ENCODE measurements around the gene VSTM2A. TPM values are rescaled to one million over a fixed set of nuclear protein-coding genes. Genes with fewer than 3 reads are reported as not detected.
A peak's percentile ranks its signal among the peaks of the same experiment; 100 is the strongest.
"Not testable (repeated sequence)": the region's sequence is repeated elsewhere in the genome, so short reads cannot be mapped to it uniquely, and the experiment has no call there.

VSTM2A gene
- not detected in 2 replicates for total RNA-seq (2014; rRNA removed; shearing (Covaris generic); ENCODE audit: low replicate concordance)

DNA sequence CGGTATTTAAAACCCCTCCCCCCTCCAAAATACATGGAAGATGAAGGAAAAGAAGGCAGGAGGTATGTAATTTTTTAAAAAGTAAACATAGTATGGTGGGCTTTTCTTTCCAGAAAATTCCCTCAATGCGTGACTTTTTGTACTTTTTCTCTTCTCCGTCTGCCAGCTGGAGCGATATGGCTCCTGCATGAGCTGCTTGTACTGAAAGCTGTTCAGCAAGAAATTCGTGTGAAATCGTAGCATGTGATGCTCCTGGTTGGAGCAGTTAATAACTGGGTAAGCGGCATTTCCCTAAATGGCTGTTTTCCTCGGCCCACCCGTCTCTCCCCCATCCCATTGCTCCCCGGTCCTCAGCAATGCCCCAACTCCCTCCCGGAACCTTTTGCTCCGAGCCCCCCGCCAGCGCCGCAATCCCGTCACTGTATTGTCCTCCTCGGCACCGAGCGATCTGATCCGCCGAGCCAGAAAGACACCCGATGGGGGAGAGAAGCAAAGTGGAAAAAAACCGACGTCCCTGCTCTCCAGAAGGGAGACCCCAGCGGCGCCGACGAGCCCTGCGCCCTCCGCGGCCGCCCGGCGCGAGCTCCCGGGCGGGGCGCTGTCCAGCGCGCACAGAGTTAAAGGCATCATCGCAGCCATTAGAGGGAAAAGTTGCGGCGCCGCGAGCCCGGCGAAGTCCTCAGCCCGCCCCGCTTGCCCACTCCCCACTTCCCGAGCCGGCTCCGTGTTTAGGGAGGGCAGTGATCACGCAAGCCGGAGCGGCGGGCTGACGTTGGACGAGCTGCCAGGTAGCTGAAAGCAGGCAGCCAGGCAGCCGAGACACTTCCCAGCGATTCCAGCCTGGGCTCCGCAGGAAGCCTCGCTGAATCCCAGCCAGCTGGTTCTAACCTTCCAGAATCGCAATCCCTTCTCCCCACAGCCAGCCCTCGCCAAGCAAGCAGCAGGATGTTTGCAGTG lies at the start of gene VSTM2A:
Gene VSTM2A, plus strand, starts transcription at position 707 of the 957 bp plus-strand sequence. CDS start 356 bp downstream, outside the sequence.
- DNase-seq: peak; percentile 20
- H3K4me3 ChIP-seq: no peak within 1 kb of the TSS
- no peaks in the 10 kb centered on the region for H3K9me3 ChIP-seq
- H3K27me3 ChIP-seq: peaks cover 53% of the 10 kb centered on the region
- H3K36me3 ChIP-seq: no peaks in the 10 kb centered on the region

DNA sequence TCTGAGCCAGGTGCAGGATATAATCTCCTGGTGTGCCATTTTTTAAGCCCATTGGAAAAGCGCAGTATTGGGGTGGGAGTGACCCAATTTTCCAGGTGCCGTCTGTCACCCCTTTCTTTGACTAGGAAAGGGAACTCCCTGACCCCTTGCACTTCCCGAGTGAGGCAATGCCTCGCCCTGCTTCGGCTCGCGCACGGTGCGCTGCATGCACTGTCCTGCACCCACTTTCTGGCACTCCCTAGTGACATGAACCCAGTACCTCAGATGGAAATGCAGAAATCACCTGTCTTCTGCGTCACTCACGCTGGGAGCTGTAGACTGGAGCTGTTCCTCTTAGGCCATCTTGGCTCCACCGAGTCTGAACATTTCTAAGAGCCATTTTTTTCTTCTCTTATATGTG lies 37.6 kb upstream of the VSTM2A start:
- H3K9me3 ChIP-seq, H3K4me3 ChIP-seq, H3K27me3 ChIP-seq, H3K36me3 ChIP-seq, DNase-seq: not testable (repeated sequence)

DNA sequence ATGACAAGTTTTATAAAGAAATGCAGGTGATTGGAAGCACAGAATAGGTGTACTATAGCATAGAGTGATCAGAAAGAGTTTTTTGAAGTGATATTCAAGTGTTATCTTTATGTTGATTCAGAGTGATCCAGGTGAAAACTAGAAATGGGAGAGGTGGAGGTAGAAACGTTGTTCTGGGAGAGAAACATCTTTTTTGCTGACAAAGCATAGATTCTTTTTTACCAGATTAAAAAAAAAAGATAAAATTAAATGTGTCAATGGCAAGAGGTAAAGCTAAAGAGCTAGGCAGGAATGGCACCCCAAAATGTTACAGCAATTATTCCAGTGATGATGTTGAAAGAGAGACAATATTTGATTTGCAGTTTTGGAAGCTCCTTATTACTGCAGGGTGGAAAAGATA lies 12.6 kb upstream of the VSTM2A start:
- Histone ChIP-seq H3K9me3 (no peaks in the 10 kb centered on the region), H3K27me3 (no peaks in the 10 kb centered on the region), H3K4me3 (no peak overlapping the region), H3K36me3 (no peaks in the 10 kb centered on the region)
- no peak for DNase-seq

DNA sequence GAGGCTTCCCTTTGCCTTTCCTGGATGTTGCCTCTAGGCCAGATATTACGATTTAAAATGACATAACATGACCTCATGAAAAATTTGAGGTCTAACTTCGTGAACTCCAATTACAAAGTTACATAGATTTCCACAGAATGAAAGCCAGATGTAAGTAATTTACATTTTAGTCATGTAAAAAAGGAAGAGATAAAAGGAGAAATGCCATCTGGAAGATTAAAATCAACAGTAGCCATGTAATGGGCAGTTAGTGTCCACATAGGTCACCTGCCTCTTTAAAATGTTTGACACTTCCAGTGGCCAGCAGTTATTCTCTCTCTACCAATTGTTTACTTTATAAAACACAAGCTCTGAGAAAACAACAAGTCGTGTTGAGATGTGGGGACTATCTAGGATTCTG lies 4.1 kb upstream of the VSTM2A start:
- Histone ChIP-seq H3K27me3 (peaks cover 27% of the 10 kb centered on the region), H3K9me3 (no peaks in the 10 kb centered on the region), H3K36me3 (no peaks in the 10 kb centered on the region), H3K4me3 (no peak overlapping the region)
- no peak for DNase-seq

- peaks cover 61% of the 10 kb centered on the region for H3K27me3 ChIP-seq
- H3K9me3 ChIP-seq: no peaks in the 10 kb centered on the region
- H3K4me3 ChIP-seq: no peak overlapping the region
- no peaks in the 10 kb centered on the region for H3K36me3 ChIP-seq
- peak; percentile 10 for DNase-seq
Observed at GRCh38 chr7:54543051-54543488, 895 bp downstream of the VSTM2A start.

GRCh38 chr7:54544149-54544526 lies 2.0 kb downstream of the VSTM2A start:
- DNase-seq: no peak
- Histone ChIP-seq H3K4me3 (no peak overlapping the region), H3K36me3 (no peaks in the 10 kb centered on the region), H3K27me3 (peaks cover 61% of the 10 kb centered on the region), H3K9me3 (no peaks in the 10 kb centered on the region)

DNA sequence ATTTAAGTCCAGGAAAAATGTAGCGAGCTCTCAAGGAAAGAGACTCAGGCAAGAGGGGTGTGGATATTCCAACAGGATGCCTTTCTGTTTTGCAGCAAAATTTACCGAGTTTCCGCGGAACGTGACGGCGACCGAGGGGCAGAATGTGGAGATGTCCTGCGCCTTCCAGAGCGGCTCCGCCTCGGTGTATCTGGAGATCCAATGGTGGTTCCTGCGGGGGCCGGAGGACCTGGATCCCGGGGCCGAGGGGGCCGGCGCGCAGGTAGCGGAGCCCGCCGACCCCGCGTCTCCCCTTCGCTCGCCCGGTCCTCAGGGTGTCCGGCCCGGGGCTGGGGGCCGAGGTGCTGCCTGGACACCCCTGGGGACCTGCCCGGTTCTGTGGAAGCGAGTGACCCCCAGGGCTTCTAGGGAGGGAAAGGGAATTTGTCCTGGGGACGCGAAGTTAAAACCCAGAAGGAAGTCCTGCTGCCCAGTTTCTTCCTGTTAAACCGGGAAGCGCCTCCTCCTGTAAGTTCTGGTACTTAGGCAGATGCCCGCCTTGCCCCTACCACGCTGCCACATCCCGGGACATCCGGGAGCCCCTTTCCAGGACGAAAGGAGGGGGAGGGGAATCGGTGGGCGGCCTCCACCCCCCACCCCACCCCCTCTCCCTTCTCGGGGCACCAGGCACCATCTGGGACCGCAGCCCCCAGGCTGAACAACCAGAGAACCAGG lies 2.5 kb downstream of the VSTM2A start:
- no peak overlapping the region for H3K4me3 ChIP-seq
- no peaks in the 10 kb centered on the region for H3K9me3 ChIP-seq
- peaks cover 61% of the 10 kb centered on the region for H3K27me3 ChIP-seq
- DNase-seq: no peak
- H3K36me3 ChIP-seq: no peaks in the 10 kb centered on the region

- DNase-seq: no peak
- Histone ChIP-seq H3K36me3 (no peaks in the 10 kb centered on the region), H3K9me3 (no peaks in the 10 kb centered on the region), H3K4me3 (no peak overlapping the region), H3K27me3 (peaks cover 61% of the 10 kb centered on the region)
Observed at GRCh38 chr7:54545241-54545563, 3.0 kb downstream of the VSTM2A start.

DNA sequence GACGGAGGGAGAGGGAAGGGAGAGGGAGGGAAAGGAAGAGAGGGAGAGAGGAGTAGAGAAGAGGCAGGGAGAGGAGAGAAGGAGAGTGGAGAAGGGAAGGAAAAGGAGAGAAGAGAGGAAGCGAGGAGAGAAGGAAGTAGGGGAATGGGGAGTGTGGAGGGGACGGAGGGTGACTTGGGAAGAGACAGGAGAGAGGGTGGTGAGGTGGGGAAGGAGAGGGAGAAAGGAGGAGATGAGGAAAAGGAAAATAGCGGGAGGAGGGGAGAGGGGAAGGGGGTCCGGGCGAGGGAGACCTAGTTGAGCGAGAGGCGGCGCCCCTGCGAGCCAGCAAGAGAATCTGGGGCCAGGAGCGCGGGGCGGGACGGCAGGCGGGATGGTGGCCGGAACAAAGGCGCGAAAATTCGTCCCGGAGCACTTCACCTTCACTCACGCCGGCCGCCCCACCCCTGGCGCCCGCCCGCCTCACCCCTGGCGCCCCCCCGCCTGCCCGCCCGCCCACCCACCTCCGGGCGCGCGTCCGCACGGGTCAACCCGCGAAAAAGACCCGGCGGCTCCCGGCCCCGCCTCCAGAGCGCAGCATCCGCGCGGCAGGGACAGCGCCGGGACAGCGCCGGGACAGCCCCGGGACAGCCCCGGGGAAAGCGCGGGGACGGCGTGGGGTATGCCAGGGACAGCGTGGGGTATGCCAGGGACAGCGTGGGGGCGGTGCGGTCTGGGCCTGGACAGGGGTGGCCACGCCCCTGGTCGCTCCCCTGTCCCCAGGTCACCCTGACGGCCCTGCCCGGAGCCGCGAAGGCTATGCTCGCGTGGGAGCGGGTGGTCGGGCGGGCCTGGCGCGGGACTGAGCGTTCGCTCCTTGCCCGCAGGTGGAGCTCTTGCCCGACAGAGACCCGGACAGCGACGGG lies 4.2 kb downstream of the VSTM2A start:
- Histone ChIP-seq H3K27me3 (peaks cover 54% of the 10 kb centered on the region), H3K36me3 (no peaks in the 10 kb centered on the region), H3K9me3 (no peaks in the 10 kb centered on the region), H3K4me3 (peak overlapping the region; percentile 22)
- peak; percentile 18 for DNase-seq

DNA sequence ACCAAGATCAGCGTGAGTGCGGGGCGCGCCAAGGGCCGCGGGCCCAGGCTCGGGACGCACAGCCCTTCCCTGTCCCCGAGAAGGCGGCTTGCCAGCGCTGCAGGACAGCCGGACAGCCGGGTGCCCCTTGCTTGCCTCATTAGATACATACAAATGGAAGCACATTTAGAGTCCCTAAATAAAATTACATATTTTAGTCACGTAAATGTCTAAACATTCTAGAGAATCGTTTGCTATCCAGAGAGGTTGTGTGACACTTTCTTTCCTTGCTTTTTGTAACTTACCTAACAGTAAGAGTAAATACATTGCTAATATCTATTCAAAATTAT lies 4.8 kb downstream of the VSTM2A start:
- DNase-seq: no peak
- Histone ChIP-seq H3K27me3 (peaks cover 50% of the 10 kb centered on the region), H3K36me3 (no peaks in the 10 kb centered on the region), H3K9me3 (no peaks in the 10 kb centered on the region), H3K4me3 (peak overlapping the region; percentile 22)

GRCh38 chr7:54550471-54550870 lies 8.3 kb downstream of the VSTM2A start:
- DNase-seq: no peak
- no peaks in the 10 kb centered on the region for H3K36me3 ChIP-seq
- no peak overlapping the region for H3K4me3 ChIP-seq
- H3K9me3 ChIP-seq: no peaks in the 10 kb centered on the region
- H3K27me3 ChIP-seq: peaks cover 21% of the 10 kb centered on the region

GRCh38 chr7:54556121-54556520 lies 13.9 kb downstream of the VSTM2A start:
- Histone ChIP-seq H3K36me3 (no peaks in the 10 kb centered on the region), H3K4me3 (no peak overlapping the region), H3K9me3 (no peaks in the 10 kb centered on the region), H3K27me3 (peaks cover 4% of the 10 kb centered on the region)
- DNase-seq: no peak

GRCh38 chr7:54559401-54559800 lies 17.2 kb downstream of the VSTM2A start:
- no peaks in the 10 kb centered on the region for H3K9me3 ChIP-seq
- no peaks in the 10 kb centered on the region for H3K27me3 ChIP-seq
- no peak for DNase-seq
- H3K4me3 ChIP-seq: no peak overlapping the region
- H3K36me3 ChIP-seq: no peaks in the 10 kb centered on the region

- Histone ChIP-seq H3K27me3 (no peaks in the 10 kb centered on the region), H3K36me3 (no peaks in the 10 kb centered on the region), H3K4me3 (no peak overlapping the region), H3K9me3 (no peaks in the 10 kb centered on the region)
- DNase-seq: no peak
Observed at GRCh38 chr7:54560198-54560597, 18.0 kb downstream of the VSTM2A start.

- no peak overlapping the region for H3K4me3 ChIP-seq
- no peaks in the 10 kb centered on the region for H3K9me3 ChIP-seq
- no peaks in the 10 kb centered on the region for H3K27me3 ChIP-seq
- no peak for DNase-seq
- no peaks in the 10 kb centered on the region for H3K36me3 ChIP-seq
Observed at GRCh38 chr7:54560723-54561122, 18.5 kb downstream of the VSTM2A start.

DNA sequence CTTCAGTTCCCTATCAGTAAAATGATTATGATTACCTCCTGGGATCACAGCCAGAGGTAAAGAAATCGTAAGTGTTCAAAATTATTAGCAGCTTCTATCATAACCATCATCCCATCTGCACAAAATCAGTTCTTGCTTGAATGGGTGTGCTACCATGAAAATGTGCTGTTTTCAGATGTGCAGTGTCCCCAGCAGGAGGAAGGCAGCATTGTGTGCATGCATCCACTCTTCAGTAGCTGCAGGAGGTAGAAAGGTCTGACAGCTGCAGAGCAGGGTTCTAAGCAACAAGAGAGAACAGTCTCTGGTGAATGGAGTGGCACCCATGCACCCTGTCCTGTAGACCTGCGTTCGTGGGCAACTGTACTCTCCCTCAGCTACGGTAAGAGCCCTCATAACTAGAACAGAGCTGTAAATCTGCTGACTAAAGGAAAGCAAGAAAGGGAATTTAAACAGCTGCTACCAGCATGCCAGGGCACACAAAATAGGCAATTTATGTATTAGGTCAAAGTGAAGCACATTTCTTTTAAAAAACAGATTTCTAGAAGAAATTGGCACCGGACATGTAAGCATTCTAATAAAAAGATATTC lies 21.2 kb downstream of the VSTM2A start:
- no peak overlapping the region for H3K4me3 ChIP-seq
- H3K27me3 ChIP-seq: no peaks in the 10 kb centered on the region
- no peaks in the 10 kb centered on the region for H3K36me3 ChIP-seq
- H3K9me3 ChIP-seq: no peaks in the 10 kb centered on the region
- DNase-seq: no peak

All from MG63 (cell line).